Activated naive CD4-positive, alpha-beta T cell treated with anti-CD3 and anti-CD28 coated beads, Interleukin-2, amount 50 U/mL, for 24 hours (primary cell): ENCODE data around the gene CLSTN2.
"Not testable (repeated sequence)": the region's sequence is repeated elsewhere in the genome, so short reads cannot be mapped to it uniquely, and the experiment has no call there.

Experiments
- H3K27ac Mint-ChIP-seq: one replicate; pipeline ENCODE4 v1.8.0; 2021; ENCODE audit warnings: mild to moderate bottlenecking, mixed read lengths
- H3K27me3 Mint-ChIP-seq: one replicate; pipeline ENCODE4 v1.8.0; 2021; ENCODE audit warnings: mixed read lengths
- H3K36me3 Mint-ChIP-seq: one replicate; pipeline ENCODE4 v1.8.0; 2021; ENCODE audit warnings: mixed read lengths
- H3K4me1 Mint-ChIP-seq: one replicate; pipeline ENCODE4 v1.8.0; 2021; ENCODE audit warnings: mixed read lengths
- H3K4me3 Mint-ChIP-seq: one replicate; pipeline ENCODE4 v1.8.0; 2021; ENCODE audit warnings: mild to moderate bottlenecking, mixed read lengths
- H3K9me3 Mint-ChIP-seq: one replicate; pipeline ENCODE4 v1.8.0; 2021; ENCODE audit warnings: mixed read lengths

CLSTN2 gene

GRCh38 chr3:140423146-140423545, 488.2 kb downstream of the CLSTN2 start:
- Mint-ChIP-seq H3K4me1 (no peaks in the 10 kb centered on the region), H3K27ac (no peak overlapping the region)

GRCh38 chr3:140423574-140423973, 488.6 kb downstream of the CLSTN2 start:
- not testable (repeated sequence) for H3K9me3 Mint-ChIP-seq, H3K36me3 Mint-ChIP-seq, H3K27me3 Mint-ChIP-seq, H3K4me1 Mint-ChIP-seq, H3K27ac Mint-ChIP-seq, H3K4me3 Mint-ChIP-seq

More at GRCh38 chr3:140423146-140423545, 488.2 kb downstream of the CLSTN2 start:
- Mint-ChIP-seq H3K9me3 (no peaks in the 10 kb centered on the region), H3K36me3 (no peaks in the 10 kb centered on the region), H3K27me3 (peaks cover 2% of the 10 kb centered on the region), H3K4me3 (no peak overlapping the region)

- Mint-ChIP-seq H3K4me1 (no peaks in the 10 kb centered on the region), H3K27ac (no peak overlapping the region), H3K36me3 (no peaks in the 10 kb centered on the region)
Observed at GRCh38 chr3:140424211-140424610, 489.2 kb downstream of the CLSTN2 start.

GRCh38 chr3:140424726-140425125, 489.7 kb downstream of the CLSTN2 start:
- Mint-ChIP-seq H3K27me3 (peaks cover 2% of the 10 kb centered on the region), H3K4me3 (no peak overlapping the region), H3K4me1 (no peaks in the 10 kb centered on the region), H3K27ac (no peak overlapping the region), H3K36me3 (no peaks in the 10 kb centered on the region), H3K9me3 (no peaks in the 10 kb centered on the region)

More at GRCh38 chr3:140424211-140424610, 489.2 kb downstream of the CLSTN2 start:
- H3K27me3 Mint-ChIP-seq: peaks cover 2% of the 10 kb centered on the region
- H3K4me3 Mint-ChIP-seq: no peak overlapping the region
- H3K9me3 Mint-ChIP-seq: no peaks in the 10 kb centered on the region

DNA sequence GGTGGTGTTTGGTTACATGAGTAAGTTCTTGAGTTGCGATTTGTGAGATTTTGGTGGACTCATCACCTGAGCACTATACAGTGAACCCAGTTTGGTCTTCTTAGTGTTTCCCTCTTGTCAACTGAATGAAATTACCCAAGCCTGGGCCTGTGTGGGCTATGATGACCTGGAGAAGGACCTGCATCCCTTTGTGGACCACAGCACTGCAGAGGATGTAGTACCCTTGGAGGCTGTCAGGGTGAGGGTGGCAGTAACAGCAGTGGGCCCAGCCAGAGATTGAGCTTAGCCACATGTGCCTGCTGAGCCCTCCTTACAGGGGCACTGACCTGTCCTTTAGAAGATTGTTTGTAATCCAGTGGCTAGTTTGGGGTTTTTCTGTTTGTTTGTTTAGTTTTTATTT, 492.8 kb downstream of the CLSTN2 start:
- Mint-ChIP-seq H3K4me3 (no peak overlapping the region), H3K27ac (no peak overlapping the region), H3K9me3 (no peaks in the 10 kb centered on the region), H3K27me3 (peaks cover 6% of the 10 kb centered on the region), H3K36me3 (no peaks in the 10 kb centered on the region), H3K4me1 (no peaks in the 10 kb centered on the region)

DNA sequence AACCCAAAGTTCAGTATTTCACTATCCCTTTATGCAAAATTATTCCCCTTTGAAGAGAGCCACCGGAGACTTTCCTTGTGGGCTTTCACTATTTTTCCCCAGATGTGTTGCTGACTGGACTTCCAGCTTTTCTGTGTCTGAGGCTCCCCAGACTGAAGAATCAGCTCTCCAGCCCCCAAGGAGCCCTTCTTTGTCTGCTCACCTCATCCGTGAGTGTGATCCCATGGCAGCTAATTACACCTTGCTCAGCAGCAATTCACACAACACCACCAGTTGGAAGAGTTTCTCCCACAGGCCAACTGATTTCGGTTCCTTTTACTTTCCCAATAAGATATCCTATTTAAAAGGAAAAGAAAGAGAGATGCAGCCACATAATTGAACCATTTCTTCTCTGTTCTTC, 493.4 kb downstream of the CLSTN2 start:
- Mint-ChIP-seq H3K9me3 (no peaks in the 10 kb centered on the region), H3K27me3 (peaks cover 6% of the 10 kb centered on the region), H3K36me3 (no peaks in the 10 kb centered on the region), H3K4me3 (no peak overlapping the region), H3K27ac (no peak overlapping the region), H3K4me1 (no peaks in the 10 kb centered on the region)

- no peaks in the 10 kb centered on the region for H3K36me3 Mint-ChIP-seq
- no peak overlapping the region for H3K27ac Mint-ChIP-seq
- H3K4me3 Mint-ChIP-seq: no peak overlapping the region
- no peaks in the 10 kb centered on the region for H3K4me1 Mint-ChIP-seq
- peaks cover 6% of the 10 kb centered on the region for H3K27me3 Mint-ChIP-seq
- no peaks in the 10 kb centered on the region for H3K9me3 Mint-ChIP-seq
Observed at GRCh38 chr3:140429791-140430190, 494.8 kb downstream of the CLSTN2 start.

DNA sequence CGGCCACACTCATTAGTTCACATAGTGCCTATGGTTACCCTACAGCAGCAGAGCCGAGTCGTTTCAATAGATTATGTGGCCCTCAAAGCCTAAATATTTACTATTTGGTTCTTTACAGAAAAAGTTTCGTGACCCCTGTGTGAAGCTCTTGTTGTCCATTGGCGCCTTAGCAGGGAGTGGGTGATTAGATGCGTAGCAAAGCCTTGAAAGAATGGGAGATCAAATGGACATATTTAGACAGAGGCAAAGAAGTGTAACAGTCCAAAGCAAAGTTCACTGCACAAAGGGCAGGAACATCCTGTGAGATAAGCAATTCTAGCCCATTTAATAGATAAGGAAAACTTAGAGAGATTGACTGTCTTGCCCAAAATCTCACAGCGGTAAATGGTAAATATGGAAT, 495.5 kb downstream of the CLSTN2 start:
- no peaks in the 10 kb centered on the region for H3K36me3 Mint-ChIP-seq
- H3K4me1 Mint-ChIP-seq: no peaks in the 10 kb centered on the region
- peaks cover 4% of the 10 kb centered on the region for H3K27me3 Mint-ChIP-seq
- no peak overlapping the region for H3K4me3 Mint-ChIP-seq
- H3K9me3 Mint-ChIP-seq: no peaks in the 10 kb centered on the region
- H3K27ac Mint-ChIP-seq: no peak overlapping the region

DNA sequence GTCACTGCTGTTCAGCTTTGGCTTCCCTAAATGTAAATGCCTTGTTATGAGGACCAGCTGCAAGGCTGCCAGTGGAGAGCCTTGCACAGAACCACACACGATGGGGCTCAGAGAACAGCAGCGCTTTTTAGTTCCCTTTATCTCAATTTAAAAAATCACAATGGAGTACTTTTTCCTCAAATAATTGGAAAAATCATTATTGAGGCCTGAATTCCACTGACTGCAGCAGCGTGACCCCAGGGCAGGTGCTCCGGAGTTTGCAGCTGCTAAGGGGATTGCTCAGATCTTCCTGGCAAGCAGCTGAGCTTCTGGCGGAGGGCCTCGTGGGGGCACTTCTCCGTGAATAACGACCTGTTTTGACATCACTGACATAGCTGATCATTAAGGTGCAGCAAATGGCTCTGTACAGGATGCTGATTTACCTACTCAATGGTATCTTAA, 497.3 kb downstream of the CLSTN2 start:
- H3K36me3 Mint-ChIP-seq: no peaks in the 10 kb centered on the region
- H3K4me3 Mint-ChIP-seq: no peak overlapping the region
- peaks cover 4% of the 10 kb centered on the region for H3K27me3 Mint-ChIP-seq
- no peaks in the 10 kb centered on the region for H3K9me3 Mint-ChIP-seq
- no peak overlapping the region for H3K27ac Mint-ChIP-seq
- no peaks in the 10 kb centered on the region for H3K4me1 Mint-ChIP-seq

- Mint-ChIP-seq H3K27me3 (peaks cover 4% of the 10 kb centered on the region), H3K36me3 (no peaks in the 10 kb centered on the region)
Observed at GRCh38 chr3:140433431-140433830, 498.4 kb downstream of the CLSTN2 start.

GRCh38 chr3:140434261-140434905, 499.4 kb downstream of the CLSTN2 start:
- Mint-ChIP-seq H3K4me3 (no peak overlapping the region), H3K9me3 (no peaks in the 10 kb centered on the region), H3K4me1 (no peaks in the 10 kb centered on the region), H3K27ac (no peak overlapping the region), H3K36me3 (no peaks in the 10 kb centered on the region), H3K27me3 (peaks cover 4% of the 10 kb centered on the region)

More at GRCh38 chr3:140433431-140433830, 498.4 kb downstream of the CLSTN2 start:
- H3K9me3 Mint-ChIP-seq: no peaks in the 10 kb centered on the region
- no peak overlapping the region for H3K4me3 Mint-ChIP-seq
- no peaks in the 10 kb centered on the region for H3K4me1 Mint-ChIP-seq
- H3K27ac Mint-ChIP-seq: no peak overlapping the region

- no peaks in the 10 kb centered on the region for H3K9me3 Mint-ChIP-seq
- no peaks in the 10 kb centered on the region for H3K4me1 Mint-ChIP-seq
- H3K27ac Mint-ChIP-seq: no peak overlapping the region
- no peaks in the 10 kb centered on the region for H3K36me3 Mint-ChIP-seq
- peaks cover 3% of the 10 kb centered on the region for H3K27me3 Mint-ChIP-seq
- no peak overlapping the region for H3K4me3 Mint-ChIP-seq
Observed at GRCh38 chr3:140436421-140436820, 501.4 kb downstream of the CLSTN2 start.

DNA sequence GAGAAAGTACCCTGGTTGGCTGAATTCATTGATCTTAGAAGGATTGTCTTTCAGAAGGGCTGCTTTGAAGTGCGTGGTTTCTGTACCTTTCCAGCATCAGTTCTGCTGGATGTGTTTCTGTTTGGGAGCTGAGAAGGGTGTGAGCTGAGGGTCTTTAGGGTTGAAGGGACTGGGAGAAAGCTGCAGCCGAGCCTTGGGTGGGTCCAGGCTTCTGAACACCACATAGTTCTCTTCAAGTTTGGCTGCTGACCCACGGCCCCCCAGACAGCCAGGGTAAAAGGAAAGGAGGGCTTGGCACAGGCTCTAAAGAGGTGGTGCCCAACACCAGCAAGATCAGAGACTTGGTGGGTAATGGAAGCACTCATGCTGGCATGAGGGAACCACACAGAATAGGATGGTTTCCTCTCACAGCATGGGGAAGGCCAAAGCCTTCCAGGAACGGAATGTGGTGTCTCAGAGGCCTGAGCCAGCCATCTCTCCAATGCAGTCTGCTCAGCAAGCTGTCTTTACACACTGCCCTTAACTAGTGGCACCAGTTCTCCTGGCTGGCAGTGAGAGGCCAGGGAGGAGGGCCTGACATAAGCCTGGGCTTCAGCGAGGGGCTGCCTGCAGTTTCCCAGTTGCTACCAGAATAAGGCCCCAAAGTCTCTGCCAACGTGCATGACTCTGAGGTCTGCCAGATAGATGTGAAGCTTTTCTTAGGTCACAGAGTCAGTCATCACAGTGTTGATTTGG, 503.9 kb downstream of the CLSTN2 start:
- H3K4me1 Mint-ChIP-seq: no peaks in the 10 kb centered on the region
- H3K27me3 Mint-ChIP-seq: peaks cover 2% of the 10 kb centered on the region
- no peaks in the 10 kb centered on the region for H3K36me3 Mint-ChIP-seq
- H3K4me3 Mint-ChIP-seq: no peak overlapping the region
- no peak overlapping the region for H3K27ac Mint-ChIP-seq
- no peaks in the 10 kb centered on the region for H3K9me3 Mint-ChIP-seq

- no peaks in the 10 kb centered on the region for H3K36me3 Mint-ChIP-seq
- H3K27me3 Mint-ChIP-seq: peaks cover 2% of the 10 kb centered on the region
- no peaks in the 10 kb centered on the region for H3K4me1 Mint-ChIP-seq
- H3K27ac Mint-ChIP-seq: no peak overlapping the region
- H3K9me3 Mint-ChIP-seq: no peaks in the 10 kb centered on the region
- no peak overlapping the region for H3K4me3 Mint-ChIP-seq
Observed at GRCh38 chr3:140439527-140439926, 504.5 kb downstream of the CLSTN2 start.

DNA sequence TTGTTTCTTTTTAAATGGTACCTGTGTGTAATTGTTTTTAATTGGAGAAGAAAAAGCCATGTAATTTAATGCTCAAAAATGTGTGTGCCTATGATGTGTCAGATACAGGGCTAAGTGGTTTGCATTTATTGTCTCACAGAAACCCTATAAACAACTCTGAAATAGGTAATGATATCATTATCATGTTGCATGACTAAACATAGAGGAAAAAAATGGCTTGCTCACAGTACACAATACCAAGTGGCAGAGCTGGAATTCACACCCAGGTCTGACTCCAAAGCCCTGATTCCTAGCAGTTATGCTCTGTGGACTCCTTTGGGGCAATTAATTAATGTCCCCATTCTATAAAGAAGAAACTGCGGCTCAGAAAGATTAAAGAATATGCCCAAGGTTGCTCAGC, 505.5 kb downstream of the CLSTN2 start:
- Mint-ChIP-seq H3K4me3 (no peak overlapping the region), H3K27me3 (peaks cover 2% of the 10 kb centered on the region), H3K9me3 (no peaks in the 10 kb centered on the region), H3K36me3 (no peaks in the 10 kb centered on the region), H3K4me1 (no peaks in the 10 kb centered on the region), H3K27ac (no peak overlapping the region)

GRCh38 chr3:140441006-140441405, 506.0 kb downstream of the CLSTN2 start:
- no peaks in the 10 kb centered on the region for H3K9me3 Mint-ChIP-seq
- no peaks in the 10 kb centered on the region for H3K36me3 Mint-ChIP-seq
- no peak overlapping the region for H3K27ac Mint-ChIP-seq
- H3K4me1 Mint-ChIP-seq: no peaks in the 10 kb centered on the region
- no peak overlapping the region for H3K4me3 Mint-ChIP-seq
- peaks cover 2% of the 10 kb centered on the region for H3K27me3 Mint-ChIP-seq
